ENCODE data around the gene LRCH1.

Gene LRCH1

GRCh38 chr13:46642254-46642653 is 89.3 kb downstream of the LRCH1 start:
- no peak for DNase-seq

GRCh38 chr13:46643165-46643777 is 90.3 kb downstream of the LRCH1 start:
- no peak for DNase-seq

- DNase-seq, result no peak
These were observed 91.8 kb downstream of the LRCH1 start for GRCh38 chr13:46644816-46645215.

- no peak for DNase-seq
These were observed 94.6 kb downstream of the LRCH1 start for GRCh38 chr13:46647512-46648065.

GRCh38 chr13:46648166-46648607 is 95.2 kb downstream of the LRCH1 start:
- no peak for DNase-seq

GRCh38 chr13:46649816-46650215 is 96.8 kb downstream of the LRCH1 start:
- no peak for DNase-seq

- no peak for DNase-seq
These were observed 102.0 kb downstream of the LRCH1 start for GRCh38 chr13:46654951-46655350.

- no peak for DNase-seq
These were observed 102.6 kb downstream of the LRCH1 start for GRCh38 chr13:46655377-46656180.

GRCh38 chr13:46656786-46657185 is 103.8 kb downstream of the LRCH1 start:
- DNase-seq, result no peak

- no peak for DNase-seq
These were observed 106.6 kb downstream of the LRCH1 start for GRCh38 chr13:46659413-46660065.

GRCh38 chr13:46660416-46660815 is 107.4 kb downstream of the LRCH1 start:
- no peak for DNase-seq

GRCh38 chr13:46660857-46661256 is 107.9 kb downstream of the LRCH1 start:
- DNase-seq, result no peak

- no peak for DNase-seq
These were observed 109.7 kb downstream of the LRCH1 start for GRCh38 chr13:46662690-46663089.

GRCh38 chr13:46663206-46664037 is 110.5 kb downstream of the LRCH1 start:
- DNase-seq, result no peak

GRCh38 chr13:46664195-46664594 is 111.2 kb downstream of the LRCH1 start:
- DNase-seq, result no peak

- DNase-seq, result no peak
These were observed 112.3 kb downstream of the LRCH1 start for GRCh38 chr13:46665248-46665632.

GRCh38 chr13:46665633-46666482 is 112.9 kb downstream of the LRCH1 start:
- no peak for DNase-seq

GRCh38 chr13:46666727-46667456 is 113.9 kb downstream of the LRCH1 start:
- no peak for DNase-seq

GRCh38 chr13:46667687-46668281 is 114.8 kb downstream of the LRCH1 start:
- no peak for DNase-seq

GRCh38 chr13:46668302-46668720 is 115.3 kb downstream of the LRCH1 start:
- DNase-seq, result no peak

All from activated CD8-positive, alpha-beta memory T cell treated with anti-CD3 and anti-CD28 coated beads, Interleukin-2, amount 50 U/mL, for 4 hours (primary cell).